Activated CD4-positive, alpha-beta T cell treated with anti-CD3 and anti-CD28 coated beads for 36 hours (primary cell): Measurements from ENCODE around the gene GTPBP3. TPM values are rescaled to one million over a fixed set of nuclear protein-coding genes. Genes with fewer than 3 reads are reported as not detected.

Source experiments
- ATAC-seq: fragments of 200-7000 bp; cut with Tn5 transposase; one replicate; pipeline ENCODE4 v1.10.0; 2021; ENCODE audit warnings: mild to moderate bottlenecking, moderate library complexity
- CTCF ChIA-PET: fragments of 350-600 bp; sonication (Branson Sonifier 250); formaldehyde crosslinking; loops from one replicate; lab custom pipeline; 2021; ENCODE audit warnings: antibody characterized with exemption; lab: Charles Lee
- POLR2A ChIA-PET: fragments of 350-600 bp; sonication (Branson Sonifier 250); formaldehyde crosslinking; loops from one replicate; lab custom pipeline; 2021; ENCODE audit warnings: antibody characterized with exemption, inconsistent platforms; lab: Charles Lee
- DNase-seq: peaks from one replicate; pipeline ENCODE4 v3.0.0-alpha.2; 2020
- H3K27ac Mint-ChIP-seq: one replicate; pipeline ENCODE4 v1.8.0; 2021; ENCODE audit warnings: mixed read lengths
- H3K27me3 Mint-ChIP-seq: one replicate; pipeline ENCODE4 v1.8.0; 2021; ENCODE audit warnings: mixed read lengths
- H3K36me3 Mint-ChIP-seq: one replicate; pipeline ENCODE4 v1.8.0; 2021; ENCODE audit warnings: low read depth, mixed read lengths
- H3K4me1 Mint-ChIP-seq: one replicate; pipeline ENCODE4 v1.8.0; 2021; ENCODE audit warnings: mixed read lengths
- H3K4me3 Mint-ChIP-seq: one replicate; pipeline ENCODE4 v1.8.0; 2021; ENCODE audit warnings: mild to moderate bottlenecking, moderate library complexity, mixed read lengths
- H3K9me3 Mint-ChIP-seq: one replicate; pipeline ENCODE4 v1.8.0; 2021; ENCODE audit warnings: low read depth, mixed read lengths
- intact Hi-C, 2 experiments: fragments of 100-400 bp; cut with DNase I in 1 of 2; cut with micrococcal nuclease in 1 of 2; formaldehyde crosslinking; loops; one replicate each; pipeline versions ENCODE4 v1.14.2 to v1.15.1; 2022 to 2024; cut with DNase I, micrococcal nuclease
- total RNA-seq, 2 experiments: library from RNA; stranded (reverse); gene quantifications; one replicate each; pipeline ENCODE4 v1.2.3, GENCODE V29; 2021

Gene GTPBP3
- total RNA-seq, 2 experiments from 2014 or later = 37.3 to 39.8 TPM

DNA sequence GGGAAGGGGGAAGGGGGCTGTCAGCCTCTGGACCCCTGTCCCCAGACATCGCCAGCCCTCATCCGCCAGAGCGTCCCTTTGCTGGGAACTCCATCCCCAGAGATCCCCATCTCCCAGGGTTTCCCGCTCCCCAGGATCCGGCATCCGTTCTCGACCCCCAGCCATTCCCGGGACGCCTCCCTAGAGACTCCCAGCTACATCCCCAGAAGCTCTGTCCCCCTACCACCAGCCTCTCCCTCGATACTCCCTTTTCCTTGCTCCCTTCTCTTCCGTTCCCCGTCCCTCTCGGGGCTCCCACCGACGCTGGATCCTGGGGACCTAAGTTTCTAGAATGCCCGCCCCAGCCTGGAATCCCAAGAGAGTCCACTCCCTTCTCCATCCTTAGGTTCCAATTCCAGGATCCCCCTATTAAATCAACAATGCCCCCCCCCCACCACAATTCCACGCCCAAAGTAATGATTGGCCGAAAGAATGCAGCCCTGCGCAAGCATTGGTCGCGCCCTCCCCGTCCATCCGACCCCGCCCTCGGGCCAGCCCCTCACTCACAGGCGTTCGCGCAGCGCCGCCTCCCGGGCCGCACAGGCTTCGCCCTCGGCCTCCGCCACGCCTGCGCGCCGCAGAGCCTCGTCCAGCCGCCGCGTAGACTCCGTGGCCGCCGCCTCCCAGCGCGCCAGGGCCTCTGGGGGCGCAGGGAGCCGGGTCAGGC lies 53.5 kb downstream of the GTPBP3 start:
- DNase-seq (peak; percentile 97), ATAC-seq (peak; percentile 98)
- no peaks in the 10 kb centered on the region for H3K9me3 Mint-ChIP-seq
- intact Hi-C loops = loop anchor here (1.0 to 5.0 kb wide), 13 partner anchors 12 to 314 kb away; partner anchors contain the start of genes BABAM1 (in 1 of the 2), BST2 (in 1 of the 2), COLGALT1 (in 1 of the 2) and DDA1 (in 1 of the 2)
- H3K27ac Mint-ChIP-seq = peak overlapping the region; percentile 33
- H3K27me3 Mint-ChIP-seq = peaks cover 4% of the 10 kb centered on the region
- no peaks in the 10 kb centered on the region for H3K36me3 Mint-ChIP-seq
- peak overlapping the region; percentile 83 for H3K4me3 Mint-ChIP-seq
- ChIA-PET POLR2A (interaction anchor here (0.6 kb wide), 1 partner anchor 355 kb away, joined by 3 read pairs; no protein-coding TSS in a partner anchor), CTCF (interaction anchor here (0.6 to 2.1 kb wide), 7 partner anchors 8 to 98 kb away, joined by 3 to 8 read pairs (median 5); partner anchors contain the start of genes BST2, MRPL34 and MVB12A)
- peaks cover 24% of the 10 kb centered on the region for H3K4me1 Mint-ChIP-seq

DNA sequence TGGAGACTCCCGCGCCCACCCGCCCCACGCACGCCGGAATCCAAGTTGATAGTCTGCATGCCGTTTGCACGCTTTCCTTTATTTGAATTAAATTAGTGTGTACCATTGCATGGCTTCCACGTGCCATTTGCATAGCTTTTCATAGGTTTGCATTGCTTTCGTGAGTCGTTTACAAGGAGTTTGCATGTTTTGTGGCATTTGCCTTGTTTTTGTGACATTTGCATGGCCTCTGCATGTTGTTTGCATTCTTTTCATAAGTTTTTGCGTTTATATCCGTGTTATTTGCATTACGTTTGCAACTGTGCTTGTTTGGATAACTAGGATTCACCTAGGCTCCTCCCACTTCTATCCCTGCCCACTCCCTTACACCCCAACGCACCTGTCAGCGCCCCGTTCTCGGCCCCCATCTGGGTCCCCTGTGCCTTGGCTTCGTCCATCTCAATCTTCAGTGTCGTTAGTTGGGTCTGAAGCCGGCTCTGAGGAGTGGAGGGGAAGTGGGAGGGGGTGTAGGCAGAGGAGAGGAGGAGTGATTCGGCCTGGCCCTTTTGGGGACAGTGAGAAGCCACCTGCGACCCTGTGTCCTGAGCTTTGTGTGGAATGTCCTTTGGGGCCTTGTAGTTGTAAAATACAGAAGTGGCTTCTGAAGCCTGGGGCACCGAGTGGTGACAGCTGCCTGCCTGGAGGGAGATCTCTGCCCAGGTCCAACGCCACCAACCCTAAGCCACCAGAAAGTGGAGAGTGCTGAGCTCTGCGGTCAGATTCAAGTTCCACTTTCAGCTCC lies 54.2 kb downstream of the GTPBP3 start:
- Mint-ChIP-seq H3K27ac (no peak overlapping the region), H3K4me3 (peak overlapping the region; percentile 83), H3K9me3 (no peaks in the 10 kb centered on the region), H3K4me1 (peaks cover 24% of the 10 kb centered on the region), H3K36me3 (no peaks in the 10 kb centered on the region), H3K27me3 (peaks cover 4% of the 10 kb centered on the region)
- ChIA-PET CTCF (interaction anchor here (0.6 to 1.3 kb wide), 5 partner anchors 9 to 186 kb away, joined by 3 to 5 read pairs (median 4); no protein-coding TSS in a partner anchor), POLR2A (interaction anchor here (0.6 kb wide), 1 partner anchor 354 kb away, joined by 3 read pairs; no protein-coding TSS in a partner anchor)
- ATAC-seq = peak; percentile 6
- DNase-seq = no peak
- intact Hi-C loops = loop anchor here (1.0 to 5.0 kb wide), 13 partner anchors 12 to 314 kb away; partner anchors contain the start of genes BABAM1 (in 1 of the 2), BST2 (in 1 of the 2), COLGALT1 (in 1 of the 2) and DDA1 (in 1 of the 2)

Other genes starting within 250 kb of the GTPBP3 start
- gene USE1, start 122.2 kb upstream of the GTPBP3 start, total RNA-seq = 10 to 100 TPM; 22.6 to 24.5 TPM
- 10 to 100 TPM; 10.9 to 11.7 TPM for gene OCEL1, start 111.3 kb upstream of the GTPBP3 start, total RNA-seq
- 1 to 10 TPM; 7.4 to 7.9 TPM for gene NR2F6, start 91.6 kb upstream of the GTPBP3 start, total RNA-seq
- under 1 TPM in 1 of 2 experiments, not detected in 1; 0.11 TPM for gene USHBP1, start 72.8 kb upstream of the GTPBP3 start, total RNA-seq
- gene BABAM1, start 70.1 kb upstream of the GTPBP3 start, total RNA-seq = 100 to 1,000 TPM; 109 to 132 TPM
- 1 to 10 TPM; 2.9 to 3.1 TPM for gene ANKLE1, start 55.7 kb upstream of the GTPBP3 start, total RNA-seq
- gene ABHD8, start 34.1 kb upstream of the GTPBP3 start, total RNA-seq = 1 to 10 TPM; 6.1 to 8.0 TPM
- 10 to 100 TPM; 72.0 to 88.6 TPM for gene MRPL34, start 31.7 kb upstream of the GTPBP3 start, total RNA-seq
- gene DDA1, start 28.0 kb upstream of the GTPBP3 start, total RNA-seq = 10 to 100 TPM; 26.2 to 39.6 TPM
- gene ANO8, start 2.7 kb upstream of the GTPBP3 start, total RNA-seq = 1 to 10 TPM; 4.2 to 4.8 TPM
- gene PLVAP, start 39.8 kb downstream of the GTPBP3 start, total RNA-seq = not detected
- gene CCDC194, start 56.6 kb downstream of the GTPBP3 start, total RNA-seq = 1 to 10 TPM in 1 of 2 experiments, under 1 TPM in 1; 0.97 to 1.6 TPM
- 10 to 100 TPM; 62.0 to 70.7 TPM for gene BST2, start 68.1 kb downstream of the GTPBP3 start, total RNA-seq
- gene MVB12A, start 82.5 kb downstream of the GTPBP3 start, total RNA-seq = 10 to 100 TPM; 27.6 to 32.6 TPM
- gene TMEM221, start 111.1 kb downstream of the GTPBP3 start, total RNA-seq = not detected
- gene NXNL1, start 123.4 kb downstream of the GTPBP3 start, total RNA-seq = not detected
- 1 to 10 TPM; 2.2 to 2.7 TPM for gene SLC27A1, start 133.0 kb downstream of the GTPBP3 start, total RNA-seq
- gene PGLS, start 174.1 kb downstream of the GTPBP3 start, total RNA-seq = 10 to 100 TPM; 53.1 to 55.5 TPM
- gene COLGALT1, start 218.1 kb downstream of the GTPBP3 start, total RNA-seq = 10 to 100 TPM; 51.2 to 64.3 TPM